Myocyte (in vitro differentiated cells): ENCODE measurements around the gene GRID1. TPM values are rescaled to one million over a fixed set of nuclear protein-coding genes. Genes with fewer than 3 reads are reported as not detected.

Source experiments
- DNase-seq: peaks from one replicate; pipeline ENCODE4 v3.0.0-alpha.2; 2012; ENCODE audit warnings: low read depth
- total RNA-seq: library from RNA; depleted of rRNA; stranded (reverse); fragments of >200 nt; gene quantifications from 2 replicates; pipeline ENCODE4 v1.2.3, GENCODE V29; 2014

Gene GRID1
- total RNA-seq, 1 donor from 2014 or later = not detected

DNA sequence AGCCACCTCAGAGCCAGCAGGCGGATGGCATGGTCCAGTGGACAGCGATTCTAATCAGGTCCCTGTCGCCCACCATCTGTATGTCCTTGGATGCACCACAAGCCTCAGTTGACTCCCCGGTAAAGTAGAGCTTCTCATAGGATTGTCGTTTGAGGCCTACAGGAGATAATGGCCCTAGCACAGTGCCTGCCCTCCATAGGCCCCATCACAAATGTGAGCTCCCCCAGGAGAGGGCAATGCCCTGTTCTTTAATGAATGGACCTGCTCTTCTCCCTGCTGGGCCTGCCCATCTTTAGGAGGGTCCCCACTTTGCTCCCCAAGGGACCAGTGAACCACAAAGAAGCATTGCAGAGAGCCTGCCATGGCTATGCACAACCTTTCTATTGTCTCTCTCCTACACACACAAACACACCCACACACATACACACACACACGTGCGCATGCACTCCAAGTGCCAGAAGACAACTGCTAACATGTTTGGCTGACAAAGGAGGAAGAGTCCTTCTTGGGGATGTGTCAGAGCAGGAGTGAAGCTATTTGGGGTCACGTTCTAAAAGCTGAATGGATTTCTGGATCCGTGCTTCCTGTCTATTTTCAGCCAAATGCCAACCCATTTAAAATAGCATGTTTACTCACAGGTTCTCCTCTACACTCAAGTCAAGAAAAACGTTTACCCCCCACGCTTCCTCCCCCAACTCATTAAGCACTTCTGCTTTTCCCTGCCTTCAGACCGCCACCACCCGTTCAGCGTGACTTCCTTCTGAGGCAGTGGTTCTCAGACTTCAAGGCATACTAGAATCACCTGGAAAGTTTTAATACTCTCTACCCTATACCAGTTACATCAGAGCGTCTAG lies 196.1 kb downstream of the GRID1 start:
- DNase-seq = no peak

DNA sequence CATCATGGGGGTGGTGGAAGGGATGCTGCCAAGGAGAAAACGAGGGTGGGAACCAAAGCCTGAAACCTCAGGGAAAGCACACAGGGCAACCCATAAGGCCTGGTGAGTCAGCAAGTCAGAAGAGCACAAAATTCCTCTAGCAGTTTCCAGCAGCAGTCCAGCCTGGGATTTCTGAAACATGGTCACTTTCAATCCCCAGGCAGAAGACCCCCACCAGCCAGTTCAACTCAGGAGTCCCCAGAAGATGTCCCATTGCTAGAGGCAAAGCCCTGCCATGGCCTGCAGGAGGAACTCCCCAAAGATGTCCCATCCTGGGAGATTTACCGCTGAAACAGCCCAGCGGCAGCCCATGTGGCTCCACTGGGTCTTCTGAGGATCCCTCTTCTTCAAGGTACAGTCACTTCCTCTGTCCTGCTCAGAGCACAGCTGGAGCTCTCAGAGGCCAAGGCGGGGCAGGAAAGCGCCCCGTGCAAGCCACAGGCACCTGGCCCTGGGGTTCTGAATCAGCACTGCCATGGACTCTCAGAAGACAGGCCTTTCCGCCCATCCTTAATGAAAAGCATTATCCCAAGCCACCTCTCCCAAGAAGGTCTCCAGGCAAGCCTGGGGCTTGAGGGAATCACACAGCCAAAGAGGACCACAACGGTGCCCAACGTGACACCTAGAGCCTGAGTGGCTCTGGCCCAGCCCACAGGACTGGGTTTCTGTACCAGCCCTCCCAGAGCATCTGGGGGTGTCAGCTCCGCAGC lies 196.9 kb downstream of the GRID1 start:
- no peak for DNase-seq

DNA sequence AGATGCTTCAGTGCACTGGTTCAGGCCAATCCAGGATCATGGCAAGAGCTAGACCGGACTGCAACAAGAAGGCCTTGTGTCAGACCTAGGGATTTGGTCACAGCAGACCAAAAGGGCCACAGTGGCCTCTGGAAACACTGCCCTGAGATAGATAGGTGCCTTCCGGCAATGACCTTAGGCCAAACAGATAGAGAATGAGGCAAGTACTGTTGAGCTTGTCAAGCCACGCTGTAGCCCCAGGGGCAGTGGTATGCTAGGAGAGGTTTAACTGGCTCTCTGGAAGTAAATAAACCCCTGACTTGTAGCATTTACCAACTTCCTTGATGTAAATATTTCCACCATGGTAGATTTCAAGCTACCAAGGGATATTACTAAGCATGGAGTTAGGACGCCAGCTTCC lies 197.5 kb downstream of the GRID1 start:
- DNase-seq = no peak

DNA sequence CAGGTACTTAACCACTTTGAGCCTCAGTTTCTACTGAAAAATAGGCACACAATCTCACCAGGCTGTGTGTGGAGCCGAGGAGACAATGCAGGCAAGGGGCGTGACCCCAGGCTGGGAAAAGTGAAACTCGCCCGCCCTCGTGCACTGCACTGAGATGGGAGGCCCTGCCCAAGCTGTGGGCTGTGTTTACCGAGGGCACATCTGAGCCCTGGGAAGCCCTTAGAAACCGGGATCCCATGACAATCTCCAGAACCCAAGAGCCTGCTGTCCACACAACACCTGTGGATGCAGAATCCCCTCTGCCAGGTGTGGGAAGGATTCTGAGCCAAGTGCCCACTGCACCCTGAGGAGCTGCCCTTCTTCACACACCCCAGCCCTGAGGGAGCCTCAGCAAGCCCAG lies 198.3 kb downstream of the GRID1 start:
- DNase-seq = no peak

DNA sequence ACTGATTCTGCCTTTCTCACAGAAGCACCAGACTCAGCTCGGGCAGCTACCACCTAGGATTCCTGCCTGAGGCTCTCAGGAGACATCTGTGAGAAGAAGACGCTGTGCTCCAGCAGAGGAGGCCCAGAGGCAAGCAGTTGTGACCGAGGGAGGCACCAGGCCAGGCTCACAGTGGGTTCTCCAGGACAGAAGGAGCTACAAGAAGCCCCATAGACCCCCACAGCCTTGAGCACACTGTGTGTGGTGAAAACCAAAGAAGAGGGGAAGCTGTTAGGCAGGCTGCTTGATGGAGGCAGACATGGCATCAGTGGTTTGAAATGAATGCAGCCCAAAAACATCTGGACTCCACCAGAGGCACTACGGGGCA lies 198.8 kb downstream of the GRID1 start:
- no peak for DNase-seq

DNA sequence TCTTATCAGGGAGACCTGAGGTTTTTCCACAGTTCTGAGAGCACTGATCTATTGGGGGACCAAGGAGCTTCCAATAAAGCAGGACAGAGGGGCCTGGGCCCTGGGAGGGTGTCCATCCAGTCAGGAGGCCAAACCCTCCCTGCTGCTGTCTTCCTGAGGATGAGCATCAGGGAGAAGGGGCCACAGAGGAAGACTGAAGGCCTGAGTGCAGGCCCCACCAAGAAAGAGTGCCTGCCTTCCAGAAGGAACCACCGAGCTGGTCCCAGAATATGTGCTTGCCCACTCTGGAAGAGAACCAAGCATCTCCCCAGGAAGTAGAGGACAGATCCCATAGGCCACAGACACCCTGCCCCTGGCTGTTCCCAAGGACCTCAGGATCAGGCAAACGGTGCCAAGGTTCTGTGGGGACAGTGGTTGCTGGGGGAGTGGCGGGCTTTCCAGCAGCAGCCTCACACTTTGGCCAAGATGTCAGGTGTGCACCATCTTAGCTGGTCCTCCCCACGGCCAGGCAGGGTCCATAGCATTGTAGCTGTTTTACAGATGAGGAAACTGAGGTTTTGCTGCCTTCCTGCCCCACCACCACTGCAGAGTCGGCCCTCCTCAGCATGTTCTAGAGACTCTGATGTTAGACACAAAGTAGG lies 199.4 kb downstream of the GRID1 start:
- no peak for DNase-seq

DNA sequence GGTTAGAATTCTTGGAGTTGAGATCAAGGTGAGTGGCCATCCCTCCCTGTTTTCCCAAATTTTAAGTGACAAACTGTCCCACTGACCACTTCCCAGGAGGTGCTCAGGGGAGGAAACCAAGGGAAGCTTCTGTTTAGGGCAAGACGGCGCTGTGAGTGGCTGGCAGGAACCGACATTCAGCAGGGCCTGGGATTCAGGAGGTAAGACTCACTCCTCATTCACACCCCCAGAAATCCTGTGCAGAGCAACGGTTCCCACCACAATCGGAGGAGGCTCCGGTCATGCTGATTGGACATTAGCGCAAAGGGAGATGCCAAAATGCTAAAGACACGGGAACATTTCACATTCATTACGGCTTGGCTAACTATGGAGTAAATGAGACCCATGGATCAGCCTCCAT lies 200.9 kb downstream of the GRID1 start:
- DNase-seq = no peak

DNA sequence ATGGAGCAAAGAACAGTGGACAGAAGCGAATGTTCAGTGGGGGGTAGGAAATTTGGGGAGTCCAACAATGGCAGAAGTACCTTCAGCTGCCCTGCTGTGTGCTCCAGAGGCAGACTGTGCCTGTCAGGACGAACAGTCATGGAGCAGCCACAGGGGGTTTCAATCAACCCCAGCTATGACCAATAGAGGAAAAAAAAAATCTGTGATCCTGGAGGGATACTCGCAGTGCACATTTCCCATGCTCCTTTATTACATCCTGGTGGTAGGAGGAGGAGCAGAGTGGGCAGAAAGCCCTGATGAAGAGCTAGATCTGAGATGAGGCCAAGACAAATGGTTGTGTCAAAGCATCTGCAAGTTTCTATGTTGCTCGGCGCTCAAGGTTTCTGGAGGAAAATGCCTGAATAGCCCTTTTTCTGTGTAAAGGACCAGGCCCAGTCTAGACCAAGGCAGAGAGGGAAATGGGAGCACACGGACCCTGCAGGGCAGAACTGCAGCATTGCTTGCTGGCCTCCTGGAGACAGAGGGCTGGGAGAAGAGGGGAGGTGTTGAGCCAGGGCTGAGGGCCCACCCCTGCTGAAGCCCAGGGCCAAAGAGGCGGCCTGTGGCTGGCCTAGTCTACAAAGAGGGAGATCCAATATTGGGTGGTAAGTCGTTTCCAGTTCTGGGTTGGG lies 201.5 kb downstream of the GRID1 start:
- no peak for DNase-seq

DNA sequence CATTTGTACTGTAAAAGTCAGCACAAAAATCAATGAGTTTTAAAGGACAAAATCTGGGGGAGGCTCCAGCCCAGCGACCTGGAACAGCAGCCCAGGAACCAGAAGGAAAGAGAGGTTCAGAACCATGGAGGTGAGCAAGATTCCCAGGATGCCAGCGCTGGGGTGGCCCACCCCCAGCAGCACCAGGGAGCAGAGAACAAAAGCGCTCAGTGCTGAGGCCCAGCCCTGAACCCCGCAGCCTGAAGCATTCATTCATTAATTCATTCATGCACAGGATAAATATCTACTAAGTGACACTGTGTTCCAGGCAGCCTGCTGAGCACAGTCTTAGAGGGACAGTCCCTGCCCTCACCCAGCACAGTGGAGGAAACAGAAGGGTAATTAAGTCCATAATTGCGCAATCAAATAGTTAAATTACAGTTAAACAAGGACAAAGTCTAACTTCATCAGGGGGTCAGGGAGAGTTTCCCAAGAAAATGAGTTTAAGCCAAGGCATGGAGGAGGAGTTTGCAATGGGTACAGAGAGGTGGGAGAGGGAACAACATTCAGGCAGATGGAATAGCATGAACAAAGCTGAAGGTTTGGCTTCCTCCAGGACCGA lies 202.3 kb downstream of the GRID1 start:
- no peak for DNase-seq

DNA sequence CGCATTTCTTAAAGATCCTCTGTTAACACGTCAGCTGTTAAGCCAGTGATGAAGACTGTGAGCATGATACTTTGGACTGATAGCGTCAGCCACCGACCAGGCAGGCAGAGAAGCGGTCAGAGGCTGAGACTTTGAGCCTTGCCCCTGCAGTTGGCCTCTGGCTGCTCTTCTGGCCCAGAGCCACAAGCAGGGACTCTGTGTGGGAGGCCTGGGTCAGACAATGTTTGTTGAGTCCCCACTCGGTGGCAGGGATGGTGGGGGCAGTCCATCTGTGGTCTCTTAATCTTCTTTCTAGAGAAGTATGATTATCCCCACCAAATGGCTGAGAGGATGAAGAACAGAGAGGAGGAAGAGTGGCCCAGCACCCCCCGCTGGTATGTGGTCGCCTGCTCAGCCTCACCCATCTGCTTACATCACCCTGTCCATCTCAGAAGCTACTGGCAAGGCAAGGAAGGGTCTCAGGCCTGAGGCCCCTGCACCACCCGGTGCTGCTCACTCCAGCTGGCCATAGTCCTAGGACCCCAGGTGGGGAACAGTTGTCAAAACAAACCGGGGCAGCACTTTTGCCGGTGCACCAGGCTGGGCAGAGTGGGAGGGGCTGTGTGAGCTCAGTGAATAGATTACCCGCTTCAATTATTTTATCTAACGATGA lies 202.9 kb downstream of the GRID1 start:
- DNase-seq = no peak

DNA sequence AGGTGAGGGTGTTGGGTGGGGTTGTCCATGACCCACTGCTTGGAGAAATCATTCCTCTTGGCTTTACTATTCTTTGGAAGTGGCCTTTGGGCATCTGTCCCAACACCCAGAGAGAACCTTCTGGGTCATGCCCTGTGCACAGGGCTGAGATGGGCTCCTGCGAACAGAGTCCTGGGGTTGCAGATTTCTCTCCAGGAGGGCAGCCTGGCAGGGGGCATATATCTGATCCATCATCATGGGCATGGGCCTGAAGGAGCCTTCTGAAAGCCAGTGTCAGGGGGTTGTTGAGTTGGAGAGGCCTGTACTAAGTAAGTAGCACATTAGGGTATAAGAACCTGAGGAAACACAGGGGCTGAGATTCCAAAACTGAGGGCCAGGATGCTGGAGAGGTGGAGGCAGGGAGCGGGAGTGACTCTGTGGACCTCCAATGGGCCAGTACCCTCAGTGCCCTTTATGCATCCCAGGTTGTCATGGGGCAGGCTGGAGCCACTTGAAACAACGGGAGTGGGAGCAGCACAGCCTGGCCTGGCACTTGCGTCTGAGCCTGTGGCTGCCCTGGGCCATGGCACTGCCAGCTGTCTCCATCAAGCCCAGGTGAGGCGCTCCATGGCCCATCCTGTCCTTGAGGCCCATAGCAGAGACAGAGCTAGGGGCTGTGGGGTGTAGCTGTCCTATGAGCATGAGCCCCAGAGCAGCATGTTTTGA lies 203.7 kb downstream of the GRID1 start:
- DNase-seq = no peak

DNA sequence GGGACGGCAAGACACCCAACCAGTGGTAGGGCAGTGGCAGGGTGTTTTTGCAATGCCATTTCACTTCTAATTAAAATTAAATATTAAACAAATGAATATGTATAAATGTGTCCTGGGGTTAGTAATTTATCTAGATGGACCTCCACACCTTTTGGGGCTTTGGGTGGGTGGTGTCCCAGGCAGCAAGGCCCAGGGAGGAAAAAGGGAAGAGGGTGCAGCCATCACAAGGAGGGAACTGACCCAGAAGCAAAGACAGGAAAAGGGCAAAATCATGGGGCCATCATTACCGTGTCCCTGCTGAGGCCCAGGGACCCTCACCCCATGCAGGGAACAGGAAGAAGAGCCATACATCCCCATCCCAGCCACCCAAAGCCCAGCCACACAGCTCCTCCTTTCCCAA lies 204.6 kb downstream of the GRID1 start:
- DNase-seq = no peak

DNA sequence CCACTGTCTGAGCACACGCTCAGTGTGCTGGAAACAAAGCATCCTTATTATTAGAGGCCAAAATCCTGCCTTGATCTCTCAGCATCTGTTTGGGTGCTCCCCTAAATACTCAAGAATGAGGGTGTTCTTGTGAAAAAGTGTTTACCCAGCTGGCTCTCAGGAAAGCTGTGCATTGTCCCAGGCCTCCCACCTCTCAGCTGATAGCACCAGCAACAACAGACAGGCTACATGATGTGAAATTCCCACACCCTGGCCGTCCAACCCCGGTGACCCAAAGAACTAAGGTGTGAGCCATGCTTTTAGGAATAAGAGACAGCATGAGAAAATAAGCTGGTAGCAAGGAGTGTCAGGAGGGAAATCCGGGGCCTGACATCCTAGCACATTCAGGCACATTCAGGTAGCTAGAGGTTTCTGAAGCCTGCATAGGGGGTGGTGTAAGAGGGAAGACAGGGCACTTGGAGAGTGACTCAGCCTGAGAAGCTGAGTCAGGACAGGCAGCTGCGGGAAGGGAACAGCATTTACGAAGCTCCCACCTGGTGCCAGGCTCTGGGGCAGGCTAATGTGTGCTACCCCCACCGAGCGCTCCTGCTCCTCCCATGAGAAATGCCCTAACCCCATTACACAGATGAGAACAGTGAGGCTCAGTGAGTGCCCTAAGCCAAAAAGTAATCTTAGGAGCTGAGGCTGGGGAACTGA lies 205.6 kb downstream of the GRID1 start:
- DNase-seq = no peak

DNA sequence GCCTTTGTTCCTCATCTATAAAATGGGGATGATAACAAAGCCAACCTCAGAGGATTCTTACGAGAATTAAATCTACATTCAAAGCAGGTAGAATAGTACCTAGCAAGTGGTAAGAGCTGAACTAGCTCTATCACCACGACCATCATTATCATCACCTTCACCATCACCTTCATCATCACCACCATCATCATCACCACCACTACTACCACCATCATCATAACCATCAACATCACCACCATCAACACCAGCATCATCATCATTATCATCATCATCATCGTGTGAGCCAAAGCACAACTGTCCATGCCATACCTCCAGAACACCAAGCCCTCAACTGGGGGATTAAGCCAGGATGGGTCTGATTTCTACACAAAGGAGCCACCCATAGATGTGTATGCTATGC lies 206.8 kb downstream of the GRID1 start:
- DNase-seq = no peak

DNA sequence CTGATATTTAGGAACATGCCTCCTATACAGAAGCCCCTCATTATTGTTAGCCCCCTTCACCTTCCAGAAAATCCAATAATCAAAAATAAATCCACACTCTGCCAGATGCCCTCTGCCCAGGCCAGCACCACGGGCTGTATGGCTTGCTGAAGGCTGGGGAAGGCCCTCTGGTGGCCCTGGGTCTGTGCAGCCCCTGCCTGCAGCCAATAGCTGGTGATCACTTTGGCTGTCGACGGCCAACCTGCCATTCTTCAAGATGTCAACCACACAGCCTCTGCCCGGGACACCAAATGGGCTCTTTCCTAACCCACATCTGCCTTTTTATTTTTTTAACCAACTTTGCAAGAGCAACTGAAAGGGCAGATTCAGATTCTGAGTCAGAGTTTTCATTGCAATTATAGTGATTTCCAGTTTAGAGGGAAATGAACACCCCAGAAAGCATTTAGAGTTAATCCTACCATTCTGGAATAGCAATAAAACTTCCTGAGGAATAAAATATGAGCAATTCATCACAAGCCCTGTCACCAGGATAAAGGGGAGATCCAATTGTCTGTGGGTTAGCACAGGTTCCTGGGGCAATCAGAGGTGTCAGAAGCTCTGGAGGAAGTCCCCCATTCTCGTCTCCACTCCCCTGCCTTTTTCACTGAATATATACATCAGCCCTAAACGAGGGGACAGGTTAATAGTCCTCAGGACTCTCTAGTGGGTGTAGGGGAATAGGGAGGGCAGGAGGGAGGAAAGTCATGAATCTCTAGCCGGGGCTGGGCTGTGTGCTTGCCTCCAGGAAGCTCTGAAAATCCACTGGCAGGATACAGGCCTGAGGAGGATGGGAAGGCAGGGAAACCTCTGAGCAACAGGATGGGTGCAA lies 211.3 kb downstream of the GRID1 start:
- DNase-seq = no peak

DNA sequence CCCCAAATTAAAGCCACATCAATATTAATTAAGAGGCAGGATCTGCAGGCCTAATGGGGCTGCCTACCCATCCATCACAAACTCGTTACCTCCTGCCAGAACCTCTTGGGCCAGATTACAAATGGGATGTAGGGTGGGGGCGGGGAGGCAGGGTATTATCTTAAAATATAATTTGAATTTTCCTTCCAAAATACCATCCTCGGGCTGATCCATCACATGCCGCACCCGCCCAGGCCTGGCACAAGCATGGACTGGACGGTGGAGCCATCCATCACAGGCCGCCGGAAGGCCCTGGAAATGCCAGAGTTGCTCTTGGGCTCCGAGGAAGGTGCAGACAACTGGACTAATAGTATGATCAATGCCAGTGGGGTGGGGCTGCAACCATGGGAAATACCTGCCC lies 212.8 kb downstream of the GRID1 start:
- no peak for DNase-seq

DNA sequence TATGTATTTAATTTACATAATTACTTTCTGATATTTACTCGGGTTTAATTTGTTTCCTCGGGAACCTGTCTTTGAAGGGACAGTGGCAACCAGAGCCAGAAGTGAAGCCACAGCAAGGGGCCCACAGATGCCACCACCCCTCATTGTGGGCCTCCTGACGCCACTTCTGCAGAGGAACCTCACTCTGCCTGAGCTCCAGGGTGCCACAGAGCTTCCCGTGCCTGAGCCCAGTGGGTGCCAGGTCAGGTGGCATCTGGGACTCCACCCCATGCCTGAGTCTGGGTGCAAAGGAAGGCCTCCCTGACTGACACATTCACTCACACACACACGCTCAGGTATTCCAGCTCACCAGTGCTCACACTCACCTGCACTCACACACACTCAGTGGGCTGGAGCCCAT lies 213.7 kb downstream of the GRID1 start:
- DNase-seq = no peak

DNA sequence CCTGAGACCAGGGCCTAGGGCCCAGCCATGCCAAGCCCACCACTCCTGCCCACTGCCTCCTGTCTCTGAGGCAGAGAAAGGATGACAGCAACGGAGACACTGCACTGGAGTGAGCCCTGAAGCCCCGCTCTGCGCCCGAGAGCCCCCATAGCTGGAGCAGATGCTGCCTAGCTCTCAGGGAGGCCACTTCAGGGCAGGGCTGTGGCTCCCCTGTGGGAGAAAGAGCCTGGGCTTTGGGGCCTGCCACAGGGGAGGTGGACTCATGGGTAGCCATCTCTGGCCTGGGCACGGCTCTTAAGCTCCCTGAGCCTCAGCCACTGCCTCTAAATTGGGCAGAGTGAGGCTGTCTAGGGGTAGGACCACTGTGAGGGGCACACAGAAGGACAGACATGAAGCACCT lies 214.2 kb downstream of the GRID1 start:
- DNase-seq = no peak

DNA sequence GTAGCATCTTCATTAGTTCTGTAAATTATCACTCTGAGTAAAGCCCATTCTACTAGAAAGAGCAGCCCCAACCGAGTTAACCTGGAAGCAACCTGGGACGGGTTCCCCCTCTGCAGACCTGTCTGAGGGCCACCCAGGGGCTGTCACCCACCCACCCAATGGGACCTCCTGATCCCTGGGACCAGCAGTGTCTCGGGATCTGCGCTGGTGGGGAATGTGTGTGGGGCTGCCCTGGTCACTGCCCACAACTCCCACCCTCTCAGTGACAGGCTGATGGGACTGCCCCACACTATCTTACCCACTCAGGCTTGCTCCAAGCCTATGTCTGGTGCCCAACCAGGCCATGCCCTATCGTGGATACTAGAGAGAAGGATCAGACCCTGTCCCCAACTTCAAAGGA lies 215.0 kb downstream of the GRID1 start:
- DNase-seq = no peak
